GM19455 (cell line): ENCODE measurements around the gene PLEKHM3.
A peak's percentile ranks its signal among the peaks of the same experiment; 100 is the strongest.

Experiments used
- ATAC-seq: cut with Tn5 transposase; IDR thresholded peaks from one replicate; pipeline ENCODE4 v1.9.1; 2021; ENCODE audit not compliant: unreplicated experiment

Gene PLEKHM3

DNA sequence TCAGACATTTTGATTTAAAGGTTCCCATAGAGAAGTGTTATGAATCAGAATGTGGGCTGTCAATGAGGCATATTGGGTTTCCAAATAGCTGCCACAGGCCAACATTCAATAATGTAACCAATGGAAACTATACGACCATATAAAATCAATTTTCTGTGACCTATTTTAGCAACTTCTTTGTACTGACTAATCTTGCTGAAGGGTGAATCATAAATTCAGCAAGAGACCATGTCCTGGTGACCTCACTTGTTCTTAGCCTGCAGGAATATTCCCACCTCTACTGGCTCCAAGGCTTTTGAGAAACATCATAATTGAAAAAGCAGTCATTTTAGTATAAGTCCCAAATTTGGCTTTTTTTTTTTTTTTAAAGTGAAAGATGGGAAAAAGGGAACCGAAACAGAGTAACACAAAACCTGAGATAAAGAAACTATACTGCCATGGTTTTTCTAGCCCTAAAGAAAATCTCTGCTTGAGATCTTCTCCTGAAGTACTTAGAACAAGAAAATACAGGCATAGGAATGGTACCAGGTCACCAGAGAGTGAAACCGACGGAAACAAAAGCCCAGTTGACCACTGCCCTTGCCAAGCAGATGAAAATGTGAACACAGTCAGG lies 32.1 kb downstream of the PLEKHM3 start:
- peak; percentile 64 for ATAC-seq

DNA sequence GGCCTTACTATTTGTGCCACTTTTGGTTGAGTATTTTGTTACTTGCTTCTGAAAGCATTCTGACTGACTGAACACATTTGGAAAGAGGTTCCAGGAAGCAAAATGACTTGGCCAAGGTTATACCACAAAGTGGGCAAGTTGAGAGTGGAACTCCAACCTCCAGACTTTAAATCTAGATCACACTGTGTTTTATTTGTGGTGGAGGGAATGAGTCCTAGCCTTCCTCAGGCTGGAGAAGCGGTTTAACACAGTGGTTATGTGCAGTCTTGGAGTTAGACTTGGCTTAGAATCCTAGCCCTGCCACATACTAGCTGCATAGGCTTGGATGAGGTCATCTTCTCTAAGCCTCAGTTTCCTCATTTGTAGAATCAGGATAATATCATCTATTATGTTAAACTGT lies 33.4 kb downstream of the PLEKHM3 start:
- no peak for ATAC-seq

DNA sequence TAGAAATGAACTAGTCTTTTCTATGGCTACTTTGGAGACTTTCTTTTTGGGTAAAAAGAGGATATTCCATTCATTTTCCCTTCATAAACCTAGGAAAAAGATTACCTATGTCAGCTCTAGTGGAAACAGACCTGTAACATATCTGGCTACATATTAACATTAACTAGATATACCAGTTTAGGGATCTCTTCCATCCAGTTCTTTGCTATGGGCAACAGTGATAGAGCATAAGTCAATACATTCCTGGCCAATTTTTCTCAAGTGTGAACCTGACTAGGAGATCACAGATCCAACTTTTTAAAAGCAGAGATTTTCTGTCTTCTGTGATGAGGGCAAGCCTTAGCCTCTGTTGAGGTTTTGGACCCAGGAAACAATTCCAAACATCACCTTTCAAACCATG lies 34.5 kb downstream of the PLEKHM3 start:
- no peak for ATAC-seq

DNA sequence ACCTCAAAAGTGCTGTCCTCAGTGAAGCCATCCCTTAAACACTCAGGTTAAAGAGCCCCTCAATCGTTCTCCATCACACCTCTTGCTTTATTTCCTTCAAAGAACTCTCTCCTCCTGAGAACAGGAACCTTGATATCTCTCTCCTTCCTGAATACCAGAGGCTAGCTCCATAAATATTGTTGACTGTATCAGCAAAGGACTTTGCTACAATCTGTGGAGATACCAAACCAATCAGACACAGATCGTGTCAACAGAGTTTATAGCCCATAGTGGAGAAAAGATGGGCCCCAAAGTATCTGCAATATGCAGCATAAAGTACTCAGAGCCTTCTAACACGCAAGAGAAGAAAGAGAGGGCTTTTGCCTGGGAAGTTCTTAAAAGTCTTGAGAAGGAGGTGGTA lies 36.4 kb downstream of the PLEKHM3 start:
- no peak for ATAC-seq

DNA sequence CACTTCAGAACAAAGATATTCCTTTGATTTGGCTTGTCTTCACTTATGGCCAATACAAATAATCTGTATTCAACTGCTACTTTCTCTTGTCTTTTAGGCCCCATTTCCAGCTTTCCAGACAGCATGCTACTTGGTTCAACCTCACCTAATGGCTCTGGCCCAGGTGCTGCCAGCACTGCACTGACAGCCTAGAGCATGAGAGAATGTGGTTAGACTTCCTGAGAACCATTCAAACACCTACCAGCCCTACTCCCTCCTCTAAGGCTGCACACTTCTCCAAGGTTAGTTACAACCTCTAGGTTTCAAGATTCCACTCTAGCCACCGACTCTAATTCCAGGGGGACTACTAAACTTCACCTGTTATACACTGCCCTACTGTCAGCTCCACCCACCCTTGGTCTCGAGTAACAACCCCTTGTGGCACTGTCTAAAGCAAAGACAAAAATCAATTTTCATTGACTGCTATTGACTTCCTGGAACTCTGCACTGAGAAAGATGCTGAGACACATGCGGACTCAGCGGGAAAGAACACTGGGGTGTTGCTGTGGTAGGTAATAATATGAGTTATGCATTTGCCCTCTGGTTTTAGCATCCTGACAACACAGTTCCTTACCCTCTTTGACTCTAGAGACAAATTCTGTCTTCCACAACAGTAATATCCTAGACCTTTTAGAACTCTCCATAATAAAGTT lies 38.2 kb downstream of the PLEKHM3 start:
- no peak for ATAC-seq

DNA sequence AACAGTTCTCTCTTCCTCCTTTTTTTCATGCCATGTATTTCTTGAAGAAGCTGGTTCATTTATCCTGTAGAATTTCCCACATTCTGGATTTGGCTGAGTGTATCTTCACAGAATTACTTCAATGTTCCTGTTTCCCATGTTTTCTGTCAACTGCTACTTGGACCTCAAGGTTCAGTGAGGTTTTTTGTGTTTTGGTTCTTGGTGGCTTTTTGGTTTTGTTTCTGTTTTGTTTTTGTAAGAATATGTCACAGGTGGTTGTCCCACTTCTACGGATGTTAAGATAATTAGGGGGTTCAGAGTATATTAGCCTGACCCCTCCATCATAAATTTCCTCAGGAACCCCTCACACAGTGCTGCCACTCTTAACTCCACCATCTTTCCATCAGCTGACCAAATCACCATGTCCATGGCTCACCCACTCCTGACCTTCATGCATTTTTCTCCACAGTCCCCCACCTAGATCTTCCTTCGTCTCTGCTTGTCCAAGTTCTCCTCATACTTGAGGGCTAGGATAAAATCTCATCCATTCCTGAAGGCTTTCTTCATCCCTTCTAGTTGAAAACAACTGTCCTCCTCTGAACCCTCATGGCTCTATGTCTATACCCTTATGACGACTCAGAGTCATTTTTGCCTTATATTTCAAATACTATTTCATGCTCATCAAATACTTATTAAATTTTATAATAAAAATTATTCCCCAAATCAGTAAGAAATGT lies 40.4 kb downstream of the PLEKHM3 start:
- ATAC-seq = no peak

DNA sequence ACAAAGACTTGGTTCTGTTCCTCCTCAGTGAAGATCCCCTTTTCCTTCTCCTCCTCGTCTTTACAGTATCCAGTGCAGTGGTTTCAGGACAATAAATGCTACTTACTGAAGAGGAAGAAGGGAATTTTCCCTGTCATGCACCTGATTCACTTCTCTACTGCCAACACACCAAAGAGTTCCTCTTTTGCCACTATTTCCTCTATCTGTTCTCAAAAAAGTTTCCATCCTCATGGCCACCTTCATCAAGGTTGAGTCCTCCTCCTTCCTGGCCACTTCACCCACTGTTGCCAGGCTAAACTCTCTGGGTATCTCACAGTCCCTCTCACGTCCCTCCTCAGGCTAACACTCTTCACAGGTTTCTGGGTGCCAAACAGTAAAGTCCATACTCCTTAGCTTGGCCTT lies 41.7 kb downstream of the PLEKHM3 start:
- ATAC-seq = peak; percentile 52

DNA sequence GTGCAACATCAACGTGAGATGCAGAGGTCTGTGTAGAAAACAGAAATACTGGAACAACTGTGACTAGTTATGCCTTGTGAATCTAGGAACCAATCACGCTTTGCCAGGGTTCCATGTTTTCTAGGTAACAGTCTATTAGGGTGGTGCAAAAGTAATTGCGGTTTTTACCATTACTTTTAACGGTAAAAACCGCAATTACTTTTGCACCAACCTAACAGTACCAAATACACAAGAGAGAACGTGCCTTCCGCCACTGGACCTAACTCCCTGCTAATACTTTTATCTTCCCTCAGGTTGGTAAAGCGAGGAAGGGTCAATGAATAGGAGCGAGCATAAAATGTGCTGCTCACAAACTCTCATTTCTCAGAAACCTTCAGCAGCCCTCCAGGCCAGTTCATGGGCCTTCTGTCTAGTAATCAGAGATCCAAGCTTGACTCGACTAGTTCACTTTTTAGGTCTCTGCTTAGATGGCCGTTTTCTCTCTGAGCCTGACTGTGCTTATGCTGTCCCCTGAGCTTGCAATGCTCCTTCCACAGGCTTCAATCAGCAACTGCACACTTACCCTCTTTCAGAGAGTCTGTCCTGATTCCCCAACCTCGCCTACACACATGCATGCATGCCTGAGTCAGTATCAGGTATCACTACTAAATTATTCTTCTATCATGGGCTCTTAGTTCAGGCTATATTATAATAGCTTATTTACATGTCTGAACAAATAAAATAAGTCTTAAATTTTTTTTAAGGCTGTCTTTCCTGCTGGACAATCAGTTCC lies 47.0 kb downstream of the PLEKHM3 start:
- no peak for ATAC-seq

DNA sequence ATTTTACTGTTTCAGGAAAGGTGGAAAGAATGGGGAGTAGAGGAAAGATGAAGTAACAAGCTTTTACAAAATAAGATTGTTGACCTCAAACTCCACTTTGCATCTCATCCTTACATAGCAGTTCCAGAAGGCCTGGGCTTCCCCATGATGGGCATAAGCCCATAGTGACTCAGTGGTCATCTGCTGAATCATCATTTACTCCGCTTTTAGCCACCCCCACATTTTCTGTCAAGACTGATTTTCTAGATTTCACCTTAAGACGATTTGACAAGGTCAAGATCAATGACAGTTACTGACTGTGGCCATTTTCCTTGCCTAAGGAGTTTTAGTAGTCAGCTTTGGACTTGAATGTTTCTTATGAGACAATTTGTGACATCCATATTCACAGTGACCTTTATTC lies 49.4 kb downstream of the PLEKHM3 start:
- no peak for ATAC-seq

DNA sequence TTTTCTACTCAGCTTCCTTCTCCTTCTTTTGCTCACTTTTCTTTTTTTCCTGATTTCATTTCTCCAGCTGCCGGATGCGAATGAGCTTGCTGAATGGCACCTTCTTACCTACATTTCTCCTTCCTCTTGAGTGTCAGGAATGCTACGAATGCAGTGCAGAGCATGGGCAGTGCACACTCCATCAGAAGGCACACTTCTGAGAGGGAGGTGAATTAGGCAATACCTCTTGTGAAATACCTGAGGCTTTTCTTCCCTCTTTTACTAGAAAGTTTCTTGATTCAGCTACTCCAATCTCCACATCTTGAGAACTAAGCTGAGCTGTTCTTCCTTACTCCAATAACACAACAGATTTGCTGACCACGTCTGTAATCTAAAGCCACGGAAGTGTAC lies 51.1 kb downstream of the PLEKHM3 start:
- no peak for ATAC-seq

DNA sequence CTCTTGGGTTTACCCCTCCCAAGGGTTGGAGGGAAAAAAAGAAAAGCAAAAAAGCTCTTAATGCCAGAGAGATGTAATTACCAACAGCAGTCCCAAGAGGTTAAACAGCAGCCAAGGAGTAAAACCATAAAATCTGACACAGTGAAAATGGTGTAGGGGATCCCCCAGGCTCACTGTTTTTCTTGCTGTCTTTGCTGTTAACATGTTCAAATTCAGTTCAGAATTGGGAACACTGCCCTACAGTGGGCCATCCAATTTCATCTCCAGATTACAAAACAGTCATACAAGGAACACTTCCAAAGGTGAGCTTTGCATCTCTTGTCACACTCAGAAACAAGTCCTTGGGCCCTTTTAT lies 54.5 kb downstream of the PLEKHM3 start:
- no peak for ATAC-seq

DNA sequence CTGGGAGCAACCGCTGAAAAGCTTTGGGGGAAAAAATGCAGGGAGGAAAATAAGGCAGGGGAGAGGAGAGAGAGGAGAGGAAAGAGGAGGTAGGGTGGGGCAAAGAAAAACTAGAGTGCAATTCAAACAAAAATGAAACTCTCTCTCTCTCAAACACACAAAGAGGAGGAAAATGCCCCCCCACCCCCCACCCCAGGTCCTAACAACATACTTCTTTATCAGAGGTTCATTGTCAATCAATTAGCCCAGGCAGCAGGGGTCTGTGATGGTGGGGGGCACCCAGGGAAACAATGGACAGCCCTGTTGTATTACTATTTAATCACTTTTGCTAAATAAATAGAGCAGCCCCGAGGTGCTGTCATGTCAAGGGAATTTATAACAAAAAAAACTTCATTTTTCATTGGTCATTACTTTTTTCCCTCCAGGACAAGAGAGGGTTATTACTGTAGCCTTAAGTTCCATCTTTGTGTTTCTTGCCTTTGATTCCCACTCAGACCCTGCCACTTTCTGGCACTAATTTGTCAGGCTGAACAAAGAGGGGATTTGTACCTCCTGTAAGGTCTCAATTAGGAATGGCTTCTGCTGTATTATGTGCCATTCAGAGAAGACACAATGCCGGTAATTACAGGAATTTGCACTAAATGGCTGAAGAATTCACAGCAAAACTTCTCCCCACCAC lies 55.0 kb downstream of the PLEKHM3 start:
- ATAC-seq = no peak

DNA sequence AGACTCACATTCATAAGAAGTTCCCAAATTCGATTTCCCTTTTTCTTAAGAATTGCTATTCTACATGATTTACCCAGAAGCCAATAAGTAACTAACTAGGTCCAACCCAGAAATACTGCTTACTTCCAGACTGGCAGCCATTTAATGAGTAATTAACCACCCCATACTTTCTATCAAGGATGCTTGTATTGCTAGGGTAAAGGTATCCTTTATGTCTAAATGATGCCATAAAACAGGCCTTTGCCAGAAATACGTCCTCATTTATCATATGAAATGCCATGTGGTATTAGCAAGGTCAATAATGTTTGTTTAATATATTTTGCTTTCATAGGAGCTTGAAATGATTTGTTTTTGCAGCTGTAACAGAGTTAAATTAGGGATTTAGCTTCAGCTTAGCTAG lies 56.1 kb downstream of the PLEKHM3 start:
- no peak for ATAC-seq

DNA sequence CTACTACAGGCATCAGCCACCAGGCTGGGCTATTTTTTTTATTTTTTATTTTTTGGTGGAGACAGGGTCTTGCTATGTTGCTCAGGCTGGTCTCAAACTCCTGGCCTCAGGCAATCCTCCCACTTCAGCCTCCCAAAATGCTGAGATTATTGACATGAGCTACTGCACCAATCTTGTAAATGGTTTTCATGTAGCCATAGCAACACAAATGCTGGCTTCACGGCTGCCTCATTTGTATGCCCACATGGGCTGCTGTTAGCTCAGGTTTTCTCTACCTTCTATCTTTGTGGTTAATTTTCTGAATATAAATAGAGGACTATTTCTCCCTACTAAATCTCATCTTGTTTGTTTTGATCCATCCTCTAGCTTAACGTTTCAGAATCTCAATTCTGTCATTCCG lies 58.2 kb downstream of the PLEKHM3 start:
- ATAC-seq = no peak

DNA sequence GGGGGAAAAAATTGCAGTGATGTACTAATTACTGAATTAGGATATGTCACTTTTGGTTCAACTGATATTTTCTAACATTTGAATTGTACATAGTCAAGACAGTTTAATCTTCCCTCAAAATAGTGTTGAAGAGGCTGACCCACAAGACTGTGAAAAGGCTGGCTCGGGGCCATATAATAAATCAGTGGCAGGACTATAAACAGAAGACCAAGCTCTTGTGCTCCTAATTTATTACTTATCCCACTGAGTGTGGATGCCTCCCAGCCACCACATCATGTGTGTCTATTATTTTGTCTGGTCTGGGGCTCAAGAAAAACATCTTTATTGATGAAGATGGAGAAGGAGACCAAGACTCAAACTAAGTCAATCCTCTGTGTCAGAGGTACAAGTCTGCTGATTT lies 64.4 kb downstream of the PLEKHM3 start:
- no peak for ATAC-seq

DNA sequence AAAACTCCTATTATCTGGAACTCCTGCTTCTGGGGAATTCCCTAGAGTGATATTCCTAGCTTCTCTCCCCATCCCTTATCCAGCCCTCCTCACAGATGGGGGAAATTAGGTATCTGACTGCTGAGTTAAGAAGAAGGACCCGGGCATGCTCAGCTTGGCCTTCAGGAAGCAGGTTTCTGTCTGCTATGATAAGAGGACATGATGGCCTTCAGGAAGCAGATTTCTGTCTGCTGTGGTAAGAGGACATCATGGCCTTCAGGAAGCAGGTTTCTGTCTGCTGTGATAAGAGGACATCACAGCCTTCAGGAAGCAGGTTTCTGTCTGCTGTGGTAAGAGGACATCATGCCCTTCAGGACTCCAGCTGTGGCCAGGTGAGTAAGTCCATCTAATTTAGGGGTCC lies 65.2 kb downstream of the PLEKHM3 start:
- no peak for ATAC-seq

DNA sequence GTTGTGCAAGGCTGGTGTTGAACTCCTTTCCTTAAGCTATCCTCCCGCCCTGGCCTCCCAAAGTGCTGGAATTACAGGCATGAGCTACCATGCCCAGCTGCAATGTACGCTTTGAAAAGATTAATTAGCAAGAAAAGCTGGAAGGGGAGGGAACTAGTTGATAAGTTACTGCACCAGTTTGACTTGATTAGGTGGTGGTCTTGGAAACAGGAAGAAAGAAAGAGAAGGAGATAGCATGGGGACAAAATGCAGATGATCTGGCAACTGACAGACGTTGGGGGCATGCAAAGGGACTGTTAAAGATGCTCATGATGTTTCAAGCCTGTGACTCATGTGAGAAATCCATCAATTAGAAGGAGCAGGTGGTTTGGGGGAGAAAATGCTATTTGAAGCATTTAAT lies 68.6 kb downstream of the PLEKHM3 start:
- ATAC-seq = no peak

DNA sequence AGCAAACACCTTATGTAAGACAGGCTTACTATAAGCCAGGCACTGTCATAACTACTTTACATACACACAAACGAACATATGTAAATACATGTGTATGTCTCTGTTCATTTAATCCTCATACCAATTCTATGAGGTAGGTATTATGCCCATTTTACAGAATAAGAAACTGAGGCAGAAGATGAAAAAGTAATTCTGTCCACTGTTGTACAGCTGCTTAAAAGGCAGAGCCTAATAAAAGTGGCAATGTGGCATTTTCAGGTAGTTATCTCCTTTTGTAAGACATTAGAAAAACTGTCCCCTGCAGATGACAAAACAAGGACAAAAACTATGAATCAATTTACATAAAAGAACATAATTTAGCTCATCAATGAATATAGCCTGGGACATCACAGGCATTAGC lies 69.9 kb downstream of the PLEKHM3 start:
- no peak for ATAC-seq

DNA sequence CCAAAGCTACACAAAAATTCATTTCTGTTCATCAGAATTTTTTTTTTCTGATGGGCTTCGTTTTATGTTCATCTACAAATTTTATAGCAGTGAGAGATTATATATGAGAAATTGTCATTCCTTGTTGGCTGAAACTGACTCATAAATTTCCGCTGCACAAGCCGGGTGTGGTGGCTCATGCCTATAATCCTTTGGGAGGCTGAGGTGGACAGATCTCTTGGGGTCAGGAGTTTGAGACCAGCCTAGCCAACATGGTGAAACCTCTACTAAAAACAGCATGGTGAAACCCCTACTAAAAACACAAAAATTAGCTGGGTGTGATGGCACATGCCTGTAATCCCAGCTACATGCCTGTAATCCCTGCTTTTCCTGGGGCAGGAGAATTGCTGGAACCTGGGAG lies 72.0 kb downstream of the PLEKHM3 start:
- ATAC-seq = no peak

DNA sequence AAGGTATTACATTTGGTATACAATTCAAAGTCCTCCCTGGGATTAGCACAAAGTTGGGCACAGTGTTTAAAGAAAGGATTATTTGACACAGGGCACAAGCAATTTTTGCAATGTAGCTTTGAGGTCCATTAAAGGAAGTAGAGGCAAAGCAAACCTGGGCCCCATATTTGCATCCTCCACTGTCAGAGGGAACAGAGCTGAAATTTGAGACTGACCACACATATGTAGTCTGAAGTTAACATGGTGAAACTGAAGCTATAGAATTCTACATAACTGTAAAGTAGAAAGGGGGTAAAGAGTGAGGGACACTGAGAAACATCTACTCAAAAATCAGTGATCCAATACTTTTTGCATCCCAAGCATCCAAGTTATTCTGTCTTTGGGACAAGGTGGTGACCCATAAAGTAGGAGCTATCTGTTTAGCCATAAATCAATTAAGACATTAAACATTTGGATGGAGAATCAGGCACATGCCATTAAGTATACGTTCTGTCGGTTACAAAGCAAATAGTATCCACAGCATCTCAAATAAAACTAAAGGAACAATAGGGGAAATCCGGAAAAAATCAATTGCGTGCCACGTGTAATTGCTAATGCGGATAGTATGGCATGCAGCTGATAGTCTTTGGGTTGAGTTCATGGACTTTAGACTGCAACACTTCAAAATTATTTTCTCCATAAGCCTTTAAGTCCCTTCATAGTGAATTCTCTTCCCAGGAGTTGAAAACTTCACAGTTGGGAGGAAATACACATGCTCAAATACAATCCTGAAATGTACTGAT lies 72.6 kb downstream of the PLEKHM3 start:
- no peak for ATAC-seq
